ENCODE data around the gene SMYD3. TPM values are rescaled to one million over a fixed set of nuclear protein-coding genes. Genes with fewer than 3 reads are reported as not detected.

The SMYD3 gene
- total RNA-seq, 6 experiments from 2014 or later: 6.3 to 10.0 (median 6.6) TPM

DNA sequence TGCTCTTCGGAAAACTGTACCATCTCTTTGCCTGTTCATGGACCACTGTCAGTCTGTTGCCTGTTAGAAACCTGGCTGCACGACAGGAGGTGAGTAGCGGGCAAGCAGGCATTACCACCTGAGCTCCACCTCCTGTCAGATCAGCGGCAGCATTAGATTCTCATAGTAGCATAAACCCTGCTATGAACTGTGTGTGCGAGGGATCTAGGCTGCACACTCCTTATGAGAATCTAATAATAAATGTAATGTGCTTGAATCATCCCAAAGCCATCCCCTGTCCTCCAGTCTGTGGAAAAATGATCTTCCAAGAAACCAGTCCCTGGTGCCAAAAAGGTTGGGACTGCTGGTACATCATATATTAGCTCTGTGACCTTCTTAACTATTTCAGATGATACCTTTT is 110.0 kb downstream of the SMYD3 start:
- H3K27me3 ChIP-seq: no peaks in the 10 kb centered on the region
- TF ChIP-seq CTCF (IDR thresholded peaks at IDR 0.05) (no peak), POLR2A (IDR thresholded peaks at IDR 0.05) (no peak)
- no peak overlapping the region for H3K27ac ChIP-seq
- no peak for DNase-seq
- H3K36me3 ChIP-seq: no peaks in the 10 kb centered on the region
- no peak overlapping the region for H3K4me3 ChIP-seq
- no peaks in the 10 kb centered on the region for H3K9me3 ChIP-seq
- H3K4me1 ChIP-seq: no peaks in the 10 kb centered on the region
- intact Hi-C loops (cut with DNase I): no loop called here
- WGBS (ENCODE audit: insufficient coverage, low coverage, low lambda C conversion rate, missing lambda C conversion rate): 89% methylated on average over 4 of the region's 5 CpGs
- no peak for ATAC-seq

DNA sequence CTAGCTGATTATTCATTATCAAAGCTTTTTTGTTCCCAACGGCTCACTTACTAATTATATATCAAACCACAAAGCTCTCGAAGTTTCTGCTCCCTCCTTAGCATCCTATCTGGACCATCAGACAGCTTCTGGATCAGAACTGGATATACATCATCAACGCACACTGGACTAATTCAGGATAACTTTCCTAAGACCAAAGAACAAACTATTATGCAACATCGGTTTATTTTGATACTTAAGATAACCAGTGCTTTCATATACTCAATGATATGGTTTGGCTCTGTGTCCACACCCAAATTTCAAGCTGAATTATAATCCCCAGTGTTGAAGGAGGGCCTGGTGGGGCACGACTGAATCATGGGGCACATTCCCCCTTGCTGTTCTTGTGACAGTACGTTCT is 110.8 kb downstream of the SMYD3 start:
- Histone ChIP-seq H3K36me3 (no peaks in the 10 kb centered on the region), H3K27me3 (no peaks in the 10 kb centered on the region), H3K4me1 (no peaks in the 10 kb centered on the region), H3K9me3 (no peaks in the 10 kb centered on the region), H3K27ac (no peak overlapping the region), H3K4me3 (no peak overlapping the region)
- ATAC-seq (no peak), DNase-seq (no peak)
- TF ChIP-seq CTCF (IDR thresholded peaks at IDR 0.05): no peak
- no peak for TF ChIP-seq POLR2A (IDR thresholded peaks at IDR 0.05)
- intact Hi-C loops (cut with DNase I): no loop called here
- 85% methylated on average over 4 of the region's 6 CpGs for WGBS (ENCODE audit: insufficient coverage, low coverage, low lambda C conversion rate, missing lambda C conversion rate)

DNA sequence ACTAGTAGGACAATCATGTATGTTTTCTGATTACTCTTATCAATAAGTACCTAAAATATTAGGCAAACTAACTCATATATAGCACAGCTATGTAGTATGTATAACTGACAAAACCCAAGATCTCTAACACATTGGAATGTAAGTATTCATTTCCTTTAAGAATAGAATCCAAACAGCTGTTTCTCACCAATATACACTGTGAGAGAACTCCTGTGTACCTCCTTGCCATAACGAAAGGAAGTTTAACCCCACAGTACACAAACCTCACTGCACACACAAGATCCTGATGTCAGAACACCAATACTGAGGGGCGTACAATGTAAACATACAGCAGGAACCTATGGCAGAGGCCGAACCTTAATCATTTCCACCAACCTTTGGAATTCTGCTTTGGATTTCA is 113.0 kb downstream of the SMYD3 start:
- no peak for ATAC-seq
- TF ChIP-seq CTCF (IDR thresholded peaks at IDR 0.05) (no peak), POLR2A (IDR thresholded peaks at IDR 0.05) (no peak)
- no peak for DNase-seq
- WGBS (ENCODE audit: insufficient coverage, low coverage, low lambda C conversion rate, missing lambda C conversion rate): 56% methylated on average over 3 of the region's 3 CpGs
- Histone ChIP-seq H3K27ac (no peak overlapping the region), H3K4me1 (no peaks in the 10 kb centered on the region), H3K36me3 (no peaks in the 10 kb centered on the region), H3K9me3 (no peaks in the 10 kb centered on the region), H3K4me3 (no peak overlapping the region), H3K27me3 (no peaks in the 10 kb centered on the region)
- intact Hi-C loops (cut with DNase I): no loop called here

GRCh38 chr1:246390855-246391254 is 116.2 kb downstream of the SMYD3 start:
- 78% methylated on average over 5 of the region's 5 CpGs for WGBS (ENCODE audit: insufficient coverage, low coverage, low lambda C conversion rate, missing lambda C conversion rate)
- ATAC-seq (no peak), DNase-seq (no peak)
- no peaks in the 10 kb centered on the region for H3K4me1 ChIP-seq
- intact Hi-C loops (cut with DNase I): no loop called here
- no peaks in the 10 kb centered on the region for H3K27me3 ChIP-seq
- H3K36me3 ChIP-seq: no peaks in the 10 kb centered on the region
- no peak overlapping the region for H3K4me3 ChIP-seq
- no peak overlapping the region for H3K27ac ChIP-seq
- TF ChIP-seq CTCF (IDR thresholded peaks at IDR 0.05): no peak
- TF ChIP-seq POLR2A (IDR thresholded peaks at IDR 0.05): no peak
- no peaks in the 10 kb centered on the region for H3K9me3 ChIP-seq

- intact Hi-C loops (cut with DNase I): no loop called here
- DNase-seq: no peak
- Histone ChIP-seq H3K27ac (no peak overlapping the region), H3K4me1 (no peaks in the 10 kb centered on the region), H3K9me3 (no peaks in the 10 kb centered on the region), H3K36me3 (no peaks in the 10 kb centered on the region), H3K4me3 (no peak overlapping the region), H3K27me3 (no peaks in the 10 kb centered on the region)
- TF ChIP-seq CTCF (IDR thresholded peaks at IDR 0.05): no peak
- ATAC-seq: no peak
- 83% methylated on average over 4 of the region's 4 CpGs for WGBS (ENCODE audit: insufficient coverage, low coverage, low lambda C conversion rate, missing lambda C conversion rate)
These were observed 122.5 kb downstream of the SMYD3 start for GRCh38 chr1:246384616-246385015.
